ENCODE results near the gene LARGE1. TPM values are rescaled to one million over a fixed set of nuclear protein-coding genes. Genes with fewer than 3 reads are reported as not detected.

The LARGE1 gene
- total RNA-seq, 4 donors from 2014 or later, result 78.1 to 156 (median 104) TPM

DNA sequence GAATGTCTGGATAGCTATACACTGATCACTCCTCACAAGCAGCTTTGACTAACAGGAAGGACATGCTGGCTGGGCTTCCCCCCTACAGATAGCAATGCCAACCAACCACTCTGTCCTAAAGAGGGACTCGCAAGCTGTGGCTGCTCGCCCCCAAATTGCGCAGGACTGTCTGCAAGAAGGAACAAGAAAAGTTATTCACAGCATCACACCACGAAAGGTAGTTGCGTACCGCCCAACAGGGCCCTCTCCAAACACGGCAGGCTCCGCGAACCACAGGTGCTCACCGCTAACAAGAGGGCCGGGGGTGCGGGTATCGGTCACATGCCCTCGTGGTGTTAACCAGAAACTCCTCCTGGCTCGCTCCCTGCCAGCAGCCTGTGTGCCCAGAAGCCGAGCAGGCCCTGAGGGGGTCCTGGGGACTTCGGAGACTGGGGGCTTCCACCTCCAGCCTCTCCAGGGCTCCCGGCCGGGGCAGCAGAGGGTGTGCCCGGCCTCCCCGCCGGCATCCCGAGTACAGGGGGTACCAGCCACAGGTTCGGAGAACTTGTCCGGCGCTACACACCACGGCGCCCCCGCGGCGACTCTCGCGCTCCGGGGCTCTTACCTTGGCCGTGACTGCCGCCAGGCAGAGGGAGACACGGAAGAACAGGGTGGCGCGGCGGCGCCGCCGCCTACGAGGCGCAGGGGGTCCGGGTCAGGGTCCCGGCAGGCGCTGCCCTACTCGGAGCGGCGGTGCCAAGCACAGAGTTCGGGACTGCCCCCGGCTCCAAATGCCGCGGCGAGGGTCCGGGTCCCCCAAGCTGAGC, 682 bp downstream of the LARGE1 start:
- Histone ChIP-seq H3K9me3 (no peaks in the 10 kb centered on the region), H3K27ac (peak overlapping the region; percentile 59 to 81 (median 67)), H3K4me3 (peak overlapping the region; percentile 70 to 98 (median 76)), H3K36me3 (no peaks in the 10 kb centered on the region), H3K27me3 (no peaks in the 10 kb centered on the region), H3K4me1 (peaks cover 0 to 28% (median 3%) of the 10 kb centered on the region in 4 donors)
- peak; percentile 41 to 71 (median 65) for DNase-seq
- no peak for TF ChIP-seq POLR2A (IDR thresholded peaks at IDR 0.05)
- TF ChIP-seq, protein P1, sequence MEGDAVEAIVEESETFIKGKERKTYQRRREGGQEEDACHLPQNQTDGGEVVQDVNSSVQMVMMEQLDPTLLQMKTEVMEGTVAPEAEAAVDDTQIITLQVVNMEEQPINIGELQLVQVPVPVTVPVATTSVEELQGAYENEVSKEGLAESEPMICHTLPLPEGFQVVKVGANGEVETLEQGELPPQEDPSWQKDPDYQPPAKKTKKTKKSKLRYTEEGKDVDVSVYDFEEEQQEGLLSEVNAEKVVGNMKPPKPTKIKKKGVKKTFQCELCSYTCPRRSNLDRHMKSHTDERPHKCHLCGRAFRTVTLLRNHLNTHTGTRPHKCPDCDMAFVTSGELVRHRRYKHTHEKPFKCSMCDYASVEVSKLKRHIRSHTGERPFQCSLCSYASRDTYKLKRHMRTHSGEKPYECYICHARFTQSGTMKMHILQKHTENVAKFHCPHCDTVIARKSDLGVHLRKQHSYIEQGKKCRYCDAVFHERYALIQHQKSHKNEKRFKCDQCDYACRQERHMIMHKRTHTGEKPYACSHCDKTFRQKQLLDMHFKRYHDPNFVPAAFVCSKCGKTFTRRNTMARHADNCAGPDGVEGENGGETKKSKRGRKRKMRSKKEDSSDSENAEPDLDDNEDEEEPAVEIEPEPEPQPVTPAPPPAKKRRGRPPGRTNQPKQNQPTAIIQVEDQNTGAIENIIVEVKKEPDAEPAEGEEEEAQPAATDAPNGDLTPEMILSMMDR (IDR thresholded peaks at IDR 0.05), result no peak

DNA sequence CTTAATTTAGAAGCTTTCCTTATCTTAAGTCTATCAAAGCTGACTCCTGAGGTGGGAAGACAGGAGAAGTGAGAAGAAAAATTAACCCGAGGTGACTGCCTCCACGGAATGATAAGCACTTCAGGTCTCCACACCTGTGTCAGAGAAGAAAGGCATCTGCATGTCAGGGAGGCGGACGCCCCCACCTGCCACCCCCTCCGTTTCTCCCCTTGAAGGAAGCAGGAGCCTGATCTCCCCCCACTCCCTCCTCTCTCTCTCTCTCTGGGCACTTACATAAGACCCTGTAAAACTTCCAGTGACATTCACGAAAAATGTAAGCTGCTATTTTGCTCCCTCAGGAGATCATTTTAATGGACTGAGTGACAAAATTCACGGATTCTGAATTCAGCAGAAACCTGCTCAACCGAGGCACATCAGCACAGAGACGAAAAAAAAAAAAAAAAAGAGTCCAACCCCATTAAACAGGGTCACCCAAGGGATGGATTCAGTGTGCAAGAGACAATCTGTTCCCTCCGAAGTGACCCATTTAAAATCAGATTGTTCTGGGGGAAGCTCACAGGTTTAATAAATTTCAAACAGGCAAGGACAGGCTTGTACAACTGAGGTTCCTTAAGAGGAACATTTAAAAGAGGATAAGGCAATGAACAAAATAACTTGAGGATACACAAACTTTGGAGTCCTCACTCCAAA, 1.5 kb downstream of the LARGE1 start:
- no peak for TF ChIP-seq POLR2A (IDR thresholded peaks at IDR 0.05)
- TF ChIP-seq, protein P1 (IDR thresholded peaks at IDR 0.05), result no peak
- H3K27ac ChIP-seq, result peak overlapping the region in 1 of 4 donors; percentile 68
- no peak for DNase-seq
- no peaks in the 10 kb centered on the region for H3K9me3 ChIP-seq
- H3K27me3 ChIP-seq, result no peaks in the 10 kb centered on the region
- H3K4me1 ChIP-seq, result peaks cover 0 to 28% (median 3%) of the 10 kb centered on the region in 4 donors
- H3K4me3 ChIP-seq, result peak overlapping the region in 3 of 4 donors; percentile 70 to 98 (median 78)
- no peaks in the 10 kb centered on the region for H3K36me3 ChIP-seq

DNA sequence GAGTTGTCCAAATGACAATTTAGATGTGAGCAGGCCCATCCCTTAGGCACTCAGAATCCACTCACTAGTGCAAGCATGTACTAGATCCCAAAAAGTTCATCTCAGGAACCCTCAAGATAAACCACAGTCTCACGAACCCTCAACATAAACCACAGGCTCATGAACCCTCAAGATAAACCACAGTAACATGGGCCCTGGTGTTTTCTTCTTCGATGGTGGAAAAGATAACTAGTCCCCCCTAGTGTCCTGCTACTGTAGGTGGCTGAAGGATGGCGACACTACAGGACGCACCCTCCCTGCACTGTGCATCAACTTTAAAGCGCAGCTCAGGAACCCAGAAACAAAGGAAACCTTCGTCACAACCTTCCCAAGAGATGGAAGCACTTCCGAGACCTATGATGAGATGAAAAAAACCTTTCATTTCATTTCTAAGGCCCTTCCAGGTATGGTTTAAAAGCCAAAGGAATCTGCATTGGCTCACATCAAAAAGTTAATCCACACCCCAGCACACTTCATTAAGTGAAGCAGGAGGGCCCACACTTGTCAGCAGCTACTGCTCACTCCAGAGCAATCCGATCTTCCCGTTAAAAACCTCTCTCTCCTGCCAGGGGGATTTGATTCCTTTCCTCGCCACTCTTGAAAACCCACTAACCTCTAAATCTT, 2.4 kb downstream of the LARGE1 start:
- peak overlapping the region in 1 of 4 donors; percentile 98 for H3K4me3 ChIP-seq
- TF ChIP-seq POLR2A (IDR thresholded peaks at IDR 0.05), result no peak
- TF ChIP-seq, protein P1 (IDR thresholded peaks at IDR 0.05), result peak in 3 of 6 experiments; percentile 28 to 32 (median 32)
- no peak overlapping the region for H3K27ac ChIP-seq
- no peaks in the 10 kb centered on the region for H3K27me3 ChIP-seq
- no peak for DNase-seq
- H3K4me1 ChIP-seq, result peaks cover 0 to 22% (median 3%) of the 10 kb centered on the region in 4 donors
- H3K36me3 ChIP-seq, result no peaks in the 10 kb centered on the region
- H3K9me3 ChIP-seq, result no peaks in the 10 kb centered on the region

DNA sequence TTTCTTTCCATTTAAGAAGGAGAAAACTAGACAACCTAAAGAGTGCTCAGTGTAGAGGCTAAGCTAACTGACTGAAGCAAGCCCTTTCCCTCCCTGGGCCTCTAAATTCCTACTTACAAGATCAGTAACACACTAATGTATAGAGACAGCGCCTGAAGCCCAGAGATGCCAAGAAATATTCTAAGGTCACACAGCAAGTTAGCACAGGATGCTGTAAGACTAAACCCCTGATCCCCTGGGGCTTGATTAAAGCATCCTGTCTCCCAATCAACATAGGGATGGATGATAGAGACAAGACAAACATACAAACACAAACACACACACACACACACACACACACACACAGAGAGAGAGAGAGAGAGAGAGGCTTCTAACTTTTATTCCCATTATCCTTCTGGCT, 5.6 kb downstream of the LARGE1 start:
- H3K27me3 ChIP-seq, result no peaks in the 10 kb centered on the region
- peaks cover 0 to 18% (median 1%) of the 10 kb centered on the region in 4 donors for H3K4me1 ChIP-seq
- no peak for TF ChIP-seq POLR2A (IDR thresholded peaks at IDR 0.05)
- TF ChIP-seq, protein P1 (IDR thresholded peaks at IDR 0.05), result no peak
- H3K9me3 ChIP-seq, result no peaks in the 10 kb centered on the region
- H3K36me3 ChIP-seq, result no peaks in the 10 kb centered on the region
- H3K27ac ChIP-seq, result no peak overlapping the region
- no peak overlapping the region for H3K4me3 ChIP-seq
- no peak for DNase-seq

DNA sequence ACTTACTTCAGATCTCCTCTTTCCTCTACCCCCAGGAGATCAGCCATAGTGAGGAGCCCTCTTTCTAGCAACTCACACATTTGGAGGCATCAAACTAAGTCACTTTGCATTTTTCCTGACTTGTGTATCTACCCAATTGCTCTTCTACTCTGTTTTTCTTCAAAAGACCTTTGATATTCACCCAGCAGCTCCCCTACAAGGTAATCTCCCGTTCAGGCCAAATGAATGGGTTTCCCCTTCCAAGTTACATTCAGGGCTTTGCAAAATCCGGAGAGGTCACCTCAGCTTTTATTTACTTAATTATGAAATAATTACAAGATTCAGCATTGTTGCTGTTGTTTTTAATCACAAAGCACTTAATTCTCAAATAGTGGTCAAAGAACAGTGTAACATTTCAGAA, 6.1 kb downstream of the LARGE1 start:
- H3K9me3 ChIP-seq, result no peaks in the 10 kb centered on the region
- DNase-seq, result no peak
- H3K4me1 ChIP-seq, result peaks cover 0 to 18% (median 0%) of the 10 kb centered on the region in 4 donors
- H3K27me3 ChIP-seq, result no peaks in the 10 kb centered on the region
- no peak for TF ChIP-seq POLR2A (IDR thresholded peaks at IDR 0.05)
- TF ChIP-seq, protein P1 (IDR thresholded peaks at IDR 0.05), result no peak
- no peak overlapping the region for H3K4me3 ChIP-seq
- no peaks in the 10 kb centered on the region for H3K36me3 ChIP-seq
- no peak overlapping the region for H3K27ac ChIP-seq

Data from Peyer's patch (tissue), 4 donors.